Bronchial epithelial cell (primary cell): Measurements from ENCODE around the gene PRDM11. TPM values are rescaled to one million over a fixed set of nuclear protein-coding genes. Genes with fewer than 3 reads are reported as not detected.
A peak's percentile ranks its signal among the peaks of the same experiment; 100 is the strongest.

Experiments
- DNase-seq: peaks from one replicate; pipeline ENCODE4 v3.0.0-alpha.2; 2010; ENCODE audit warnings: low read depth
- FAIRE-seq: peaks from 2 replicates; lab custom pipeline; 2011; peaks lifted over from hg19 to GRCh38; lab: Jason Lieb, UNC
- H3K27me3 ChIP-seq: 2 replicates; pipeline ENCODE4 v1.5.1; 2011; ENCODE audit warnings: low read length; ENCODE audit not compliant: control insufficient read depth, insufficient read depth
- H3K36me3 ChIP-seq: 2 replicates; pipeline ENCODE4 v1.5.1; 2011; ENCODE audit warnings: low read length; ENCODE audit not compliant: control insufficient read depth, insufficient read depth
- H3K4me3 ChIP-seq: 2 replicates; pipeline ENCODE4 v1.5.1; 2011; ENCODE audit warnings: mild to moderate bottlenecking, low read depth, low read length, control low read depth
- total RNA-seq: library from RNA; depleted of rRNA; stranded (reverse); fragments of >200 nt; gene quantifications from 2 replicates; pipeline ENCODE4 v1.2.1, GENCODE V29; 2014
- TF ChIP-seq, protein P1 (sequence below): IDR thresholded peaks from 2 replicates; pipeline ENCODE4 v1.5.1; 2011; ENCODE audit warnings: mild to moderate bottlenecking, moderate library complexity, low read length, control low read depth, inconsistent platforms; ENCODE audit not compliant: insufficient read depth, severe bottlenecking

Gene PRDM11
- total RNA-seq, 1 donor from 2014 or later: 4.7 TPM

DNA sequence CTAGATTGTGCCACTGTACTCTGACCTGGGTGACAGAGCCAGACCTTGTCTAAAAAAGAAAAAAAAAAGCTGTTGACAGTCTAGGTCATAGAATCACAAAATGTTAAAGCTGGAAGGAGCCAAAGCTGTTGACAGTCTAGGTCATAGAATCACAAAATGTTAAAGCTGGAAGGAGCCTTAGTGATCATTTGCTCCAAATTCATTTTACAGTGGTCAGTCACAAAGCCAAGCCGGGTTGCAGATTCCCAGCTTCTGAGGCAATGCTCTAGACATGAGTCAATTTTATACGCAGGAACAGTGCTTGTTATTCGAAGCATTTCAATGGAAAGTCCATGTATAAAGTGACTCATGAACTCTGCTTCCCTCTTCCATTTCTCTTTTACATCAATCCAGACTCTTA is 92.3 kb downstream of the PRDM11 start:
- TF ChIP-seq, protein P1, sequence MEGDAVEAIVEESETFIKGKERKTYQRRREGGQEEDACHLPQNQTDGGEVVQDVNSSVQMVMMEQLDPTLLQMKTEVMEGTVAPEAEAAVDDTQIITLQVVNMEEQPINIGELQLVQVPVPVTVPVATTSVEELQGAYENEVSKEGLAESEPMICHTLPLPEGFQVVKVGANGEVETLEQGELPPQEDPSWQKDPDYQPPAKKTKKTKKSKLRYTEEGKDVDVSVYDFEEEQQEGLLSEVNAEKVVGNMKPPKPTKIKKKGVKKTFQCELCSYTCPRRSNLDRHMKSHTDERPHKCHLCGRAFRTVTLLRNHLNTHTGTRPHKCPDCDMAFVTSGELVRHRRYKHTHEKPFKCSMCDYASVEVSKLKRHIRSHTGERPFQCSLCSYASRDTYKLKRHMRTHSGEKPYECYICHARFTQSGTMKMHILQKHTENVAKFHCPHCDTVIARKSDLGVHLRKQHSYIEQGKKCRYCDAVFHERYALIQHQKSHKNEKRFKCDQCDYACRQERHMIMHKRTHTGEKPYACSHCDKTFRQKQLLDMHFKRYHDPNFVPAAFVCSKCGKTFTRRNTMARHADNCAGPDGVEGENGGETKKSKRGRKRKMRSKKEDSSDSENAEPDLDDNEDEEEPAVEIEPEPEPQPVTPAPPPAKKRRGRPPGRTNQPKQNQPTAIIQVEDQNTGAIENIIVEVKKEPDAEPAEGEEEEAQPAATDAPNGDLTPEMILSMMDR: no peak
- H3K36me3 ChIP-seq: no peaks in the 10 kb centered on the region
- H3K27me3 ChIP-seq: peaks cover 2% of the 10 kb centered on the region
- no peak overlapping the region for H3K4me3 ChIP-seq
- DNase-seq (peak; percentile 17), FAIRE-seq (peak; percentile 7)

DNA sequence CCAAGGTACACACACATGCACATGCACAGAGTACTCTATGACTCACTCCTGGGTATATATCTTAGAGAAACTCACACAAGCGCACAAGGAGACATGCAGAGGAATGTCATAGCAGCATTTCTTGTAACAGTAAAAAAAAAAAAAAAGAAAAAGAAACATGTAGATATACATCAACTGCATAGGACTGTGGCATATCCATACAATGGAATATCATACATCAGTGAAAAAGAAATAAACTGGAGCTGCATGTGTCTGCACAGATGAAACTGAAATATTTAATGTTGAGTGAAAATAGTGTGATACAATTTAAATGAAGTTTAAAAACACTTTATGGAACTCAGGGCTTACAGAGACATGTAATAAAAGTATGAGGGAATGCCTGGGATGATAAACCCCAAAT is 93.3 kb downstream of the PRDM11 start:
- FAIRE-seq: no peak
- peaks cover 4% of the 10 kb centered on the region for H3K27me3 ChIP-seq
- TF ChIP-seq, protein P1: no peak

DNA sequence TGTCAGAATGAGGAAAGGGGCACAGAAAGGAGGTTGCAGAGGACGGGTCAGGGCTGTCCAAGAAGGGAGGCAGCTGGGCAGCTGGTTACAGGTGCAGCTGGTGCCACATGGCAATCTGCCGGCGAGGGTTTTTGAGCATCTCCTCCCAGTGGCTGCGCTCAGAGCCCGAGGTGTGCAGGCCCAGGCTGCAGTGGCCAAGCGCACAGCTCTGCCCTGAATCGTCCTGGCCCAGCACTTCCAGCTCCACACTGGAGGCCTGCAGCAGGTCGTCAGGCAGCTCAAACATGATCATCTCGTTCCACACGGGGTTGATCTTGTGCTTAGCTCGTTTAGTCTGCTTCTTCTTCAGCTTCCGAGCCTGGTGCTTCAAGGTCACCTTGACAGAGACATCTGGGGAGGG is 97.5 kb downstream of the PRDM11 start:
- H3K36me3 ChIP-seq: no peaks in the 10 kb centered on the region
- H3K27me3 ChIP-seq: peaks cover 4% of the 10 kb centered on the region
- DNase-seq (no peak), FAIRE-seq (no peak)
- H3K4me3 ChIP-seq: no peak overlapping the region
- TF ChIP-seq, protein P1: no peak

More for the DNA sequence above, 93.3 kb downstream of the PRDM11 start:
- DNase-seq: no peak
- Histone ChIP-seq H3K4me3 (no peak overlapping the region), H3K36me3 (no peaks in the 10 kb centered on the region)

DNA sequence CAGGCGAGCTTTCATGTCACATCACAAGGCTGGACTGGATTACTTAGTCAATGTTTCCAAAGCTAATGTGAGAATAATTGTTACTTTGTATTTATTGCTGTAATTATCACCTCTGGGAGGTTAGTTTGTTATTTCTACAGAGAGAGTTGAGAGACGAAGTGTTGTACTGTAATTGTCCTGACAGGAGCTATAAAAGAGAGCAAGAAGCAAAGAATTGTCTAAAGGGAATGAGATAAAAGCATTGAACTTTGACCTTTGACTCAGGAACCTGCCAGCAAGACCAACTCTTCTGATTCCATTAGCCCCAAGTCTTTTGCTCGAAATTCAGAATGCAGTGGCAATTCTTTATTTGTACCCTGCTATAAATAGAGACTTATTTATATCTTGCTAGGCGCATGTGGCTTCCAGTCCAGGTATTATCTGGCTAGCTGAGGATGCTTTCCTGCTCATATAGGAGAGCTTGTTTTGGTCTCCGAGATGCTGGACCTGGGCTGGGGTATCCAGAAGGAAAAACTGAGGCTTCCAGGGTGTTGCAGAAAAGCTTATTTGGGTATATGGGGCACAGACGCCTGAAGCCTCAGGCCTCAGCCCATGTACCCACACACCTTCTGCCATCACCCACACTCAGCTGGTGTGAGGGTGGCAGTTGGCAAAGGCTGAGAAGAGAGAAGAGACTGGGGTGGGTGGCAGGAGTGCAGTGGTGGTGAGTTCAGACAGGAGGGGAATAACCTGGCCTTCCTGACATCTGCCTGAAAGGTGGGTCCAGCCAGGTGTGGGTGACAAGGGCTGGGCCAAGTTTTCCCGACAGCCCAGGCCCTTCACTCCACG is 99.0 kb downstream of the PRDM11 start:
- no peak for DNase-seq
- TF ChIP-seq, protein P1: no peak
- no peak overlapping the region for H3K4me3 ChIP-seq
- peaks cover 4% of the 10 kb centered on the region for H3K27me3 ChIP-seq
- no peak for FAIRE-seq
- H3K36me3 ChIP-seq: no peaks in the 10 kb centered on the region

DNA sequence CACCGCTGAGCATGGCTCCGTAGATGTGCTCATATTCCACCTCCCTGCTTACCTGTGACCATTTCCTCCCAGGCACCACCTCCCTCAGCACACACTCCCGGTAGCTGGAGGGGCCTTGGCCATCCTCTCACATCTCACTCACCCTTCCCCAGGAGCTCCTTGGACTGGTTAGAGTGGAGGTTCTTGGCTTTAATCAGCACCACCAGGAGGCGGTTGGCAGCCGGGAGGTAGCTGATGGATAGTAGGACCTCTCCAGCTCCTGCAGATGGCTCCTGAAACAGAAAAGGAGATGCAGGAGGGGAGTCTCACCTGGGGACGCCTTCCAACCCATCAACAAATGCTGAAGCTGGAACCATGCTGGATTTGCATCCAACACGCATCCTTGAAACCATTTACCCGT is 99.8 kb downstream of the PRDM11 start:
- no peak for FAIRE-seq
- Histone ChIP-seq H3K27me3 (peaks cover 4% of the 10 kb centered on the region), H3K4me3 (no peak overlapping the region), H3K36me3 (no peaks in the 10 kb centered on the region)
- no peak for DNase-seq
- TF ChIP-seq, protein P1: no peak
